Vagina (tissue), 2 donors: ENCODE results near the gene C6orf62.

Source experiments
- POLR2A ChIP-seq, 2 donors: fragments of 450-650 bp; IDR thresholded peaks; one replicate each; pipeline ENCODE4 v1.6.1; 2017; ENCODE audit warnings: antibody characterized with exemption in 2 of 2, mild to moderate bottlenecking in 2 of 2, moderate library complexity in 2 of 2
- TF ChIP-seq, protein P1 (sequence below), 3 experiments: fragments of 450-650 bp in 2 of 3; fragments of 200-600 bp in 1 of 3; sonication (generic) in 1 of 3; IDR thresholded peaks; one replicate each; pipeline ENCODE4 v1.5.1; 2017 to 2019; ENCODE audit warnings: antibody characterized with exemption in 3 of 3, mild to moderate bottlenecking in 2 of 3, moderate library complexity in 2 of 3

DNA sequence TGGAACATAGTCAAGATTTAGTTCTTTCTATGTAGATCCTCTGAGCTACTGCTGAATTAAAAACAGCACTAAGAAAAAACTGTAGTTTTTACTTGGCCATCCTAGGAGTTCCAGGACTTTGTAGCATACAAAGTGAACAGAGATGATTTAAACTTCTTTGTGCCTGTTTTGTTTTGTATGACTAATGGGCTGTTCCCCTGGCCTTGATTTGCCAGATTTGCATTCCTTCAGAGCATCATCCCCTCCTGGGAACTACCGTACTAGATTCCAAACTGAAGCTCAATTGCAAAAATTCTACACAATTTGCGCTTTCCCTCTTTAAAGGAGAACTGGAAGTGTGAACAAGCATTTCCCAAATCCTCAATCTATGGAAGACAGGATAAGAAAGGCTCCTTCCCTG, 29.0 kb downstream of the C6orf62 start:
- TF ChIP-seq POLR2A (IDR thresholded peaks at IDR 0.05), result no peak
- TF ChIP-seq, protein P1, sequence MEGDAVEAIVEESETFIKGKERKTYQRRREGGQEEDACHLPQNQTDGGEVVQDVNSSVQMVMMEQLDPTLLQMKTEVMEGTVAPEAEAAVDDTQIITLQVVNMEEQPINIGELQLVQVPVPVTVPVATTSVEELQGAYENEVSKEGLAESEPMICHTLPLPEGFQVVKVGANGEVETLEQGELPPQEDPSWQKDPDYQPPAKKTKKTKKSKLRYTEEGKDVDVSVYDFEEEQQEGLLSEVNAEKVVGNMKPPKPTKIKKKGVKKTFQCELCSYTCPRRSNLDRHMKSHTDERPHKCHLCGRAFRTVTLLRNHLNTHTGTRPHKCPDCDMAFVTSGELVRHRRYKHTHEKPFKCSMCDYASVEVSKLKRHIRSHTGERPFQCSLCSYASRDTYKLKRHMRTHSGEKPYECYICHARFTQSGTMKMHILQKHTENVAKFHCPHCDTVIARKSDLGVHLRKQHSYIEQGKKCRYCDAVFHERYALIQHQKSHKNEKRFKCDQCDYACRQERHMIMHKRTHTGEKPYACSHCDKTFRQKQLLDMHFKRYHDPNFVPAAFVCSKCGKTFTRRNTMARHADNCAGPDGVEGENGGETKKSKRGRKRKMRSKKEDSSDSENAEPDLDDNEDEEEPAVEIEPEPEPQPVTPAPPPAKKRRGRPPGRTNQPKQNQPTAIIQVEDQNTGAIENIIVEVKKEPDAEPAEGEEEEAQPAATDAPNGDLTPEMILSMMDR (IDR thresholded peaks at IDR 0.05), result no peak
